Stimulated activated naive CD8-positive, alpha-beta T cell treated with anti-CD3 and anti-CD28 coated beads, Interleukin-15, amount 100 ng/mL, for 72 hours (primary cell): ENCODE results near the gene EGF.

ENCODE experiments used
- ATAC-seq: fragments of 150-1000 bp; cut with Tn5 transposase; 2 replicates; pipeline ENCODE4 v1.10.0; 2021; ENCODE audit warnings: mild to moderate bottlenecking, moderate library complexity
- DNase-seq, 2 donors: peaks; one replicate each; pipeline ENCODE4 v3.0.0; 2021 to 2022
- H3K27ac Mint-ChIP-seq, 2 donors: one replicate each; pipeline ENCODE4 v1.8.0; 2022; ENCODE audit warnings: mild to moderate bottlenecking in 2 of 2, mixed read lengths in 2 of 2, moderate library complexity in 2 of 2
- H3K27me3 Mint-ChIP-seq: one replicate; pipeline ENCODE4 v1.8.0; 2022; ENCODE audit warnings: mixed read lengths
- H3K4me1 Mint-ChIP-seq: one replicate; pipeline ENCODE4 v1.8.0; 2022; ENCODE audit warnings: mild to moderate bottlenecking, mixed read lengths
- H3K4me3 Mint-ChIP-seq, 2 donors: one replicate each; pipeline ENCODE4 v1.8.0; 2022; ENCODE audit warnings: mild to moderate bottlenecking in 2 of 2, mixed read lengths in 2 of 2, moderate library complexity in 1 of 2
- H3K9me3 Mint-ChIP-seq, 2 donors: one replicate each; pipeline ENCODE4 v1.8.0; 2022; ENCODE audit warnings: mixed read lengths in 2 of 2

The EGF gene

DNA sequence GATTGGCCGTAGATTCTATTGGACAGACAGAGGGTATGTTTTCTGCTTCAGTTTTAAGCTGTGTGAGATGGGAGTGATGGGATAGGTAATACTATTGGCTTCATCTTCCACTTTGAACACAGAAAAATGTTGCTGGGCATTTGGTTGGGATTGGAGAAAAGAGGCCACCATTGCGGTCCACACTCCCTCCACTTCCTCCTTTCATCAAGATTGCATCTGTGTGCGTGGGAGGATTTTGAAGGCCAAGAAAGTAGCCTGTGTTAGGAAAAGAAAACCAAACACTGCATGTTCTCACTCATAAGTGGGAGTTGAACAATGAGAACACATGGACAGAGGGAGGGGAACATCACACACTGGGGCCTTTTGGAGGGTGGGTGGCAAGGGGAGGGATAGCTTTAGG is 56.4 kb downstream of the EGF start:
- Mint-ChIP-seq H3K4me3 (no peak overlapping the region), H3K27ac (no peak overlapping the region), H3K4me1 (peaks cover 9% of the 10 kb centered on the region), H3K27me3 (no peaks in the 10 kb centered on the region), H3K9me3 (no peaks in the 10 kb centered on the region)
- DNase-seq (no peak), ATAC-seq (no peak)

DNA sequence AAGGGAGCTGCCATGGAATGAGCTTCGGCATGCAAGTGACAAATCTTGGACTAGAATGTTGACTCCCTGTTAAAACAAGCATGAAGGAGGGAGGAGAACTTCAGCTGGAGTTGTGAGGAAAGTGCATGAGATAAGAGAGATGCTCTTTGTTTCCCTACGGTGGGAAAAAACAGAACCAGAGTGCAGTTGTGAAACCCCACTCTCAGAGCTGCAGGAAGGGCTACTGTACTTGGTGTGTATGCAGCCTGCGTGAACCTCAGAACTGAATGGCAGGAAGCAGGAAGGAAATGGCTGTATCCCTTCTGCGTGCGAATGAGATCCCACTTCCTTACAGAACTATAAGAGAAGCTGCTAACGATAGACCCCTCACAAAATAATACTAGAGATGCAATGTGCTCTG is 57.2 kb downstream of the EGF start:
- Mint-ChIP-seq H3K4me1 (peaks cover 9% of the 10 kb centered on the region), H3K27ac (no peak overlapping the region), H3K4me3 (peak overlapping the region in 1 of 2 donors; percentile 14), H3K27me3 (no peaks in the 10 kb centered on the region), H3K9me3 (no peaks in the 10 kb centered on the region)
- ATAC-seq (no peak), DNase-seq (no peak)

DNA sequence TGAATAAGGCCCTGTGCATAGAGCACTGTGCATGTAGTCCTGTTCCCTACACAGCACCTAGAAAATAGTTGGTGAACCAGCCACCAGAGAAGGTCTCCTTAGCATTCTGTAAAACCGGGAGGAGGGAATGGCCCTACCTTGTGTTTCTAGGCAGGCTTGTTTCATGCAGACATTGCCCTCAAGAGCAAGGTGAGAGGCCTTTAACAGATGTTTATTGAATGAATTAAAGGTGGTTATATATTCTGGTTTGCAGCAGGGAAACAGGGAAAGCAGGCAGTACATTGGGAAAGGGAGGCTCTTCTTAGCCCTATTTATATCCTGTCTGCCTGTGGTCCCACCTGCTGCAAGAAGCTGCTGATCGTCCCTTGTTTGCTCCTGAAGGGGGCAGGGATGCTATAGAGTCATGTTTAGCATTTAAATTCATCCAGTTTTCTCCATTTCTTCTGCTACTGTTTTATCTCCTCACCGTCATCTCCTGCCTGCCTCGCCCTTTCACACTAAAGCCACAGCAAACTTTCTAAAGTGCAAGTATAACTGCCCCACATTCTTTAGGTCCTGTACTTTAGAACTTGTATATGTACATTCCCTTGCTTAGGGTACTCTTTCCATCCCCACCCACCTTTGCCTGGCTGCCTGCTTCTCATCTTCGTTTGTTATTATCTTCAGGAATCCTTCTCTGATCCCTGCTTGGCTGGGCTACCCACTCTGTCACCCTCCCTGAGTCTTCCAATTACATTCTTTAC is 60.3 kb downstream of the EGF start:
- no peak overlapping the region for H3K4me3 Mint-ChIP-seq
- DNase-seq (no peak), ATAC-seq (no peak)
- H3K27me3 Mint-ChIP-seq: no peaks in the 10 kb centered on the region
- no peak overlapping the region for H3K27ac Mint-ChIP-seq
- peaks cover 9% of the 10 kb centered on the region for H3K4me1 Mint-ChIP-seq
- no peaks in the 10 kb centered on the region for H3K9me3 Mint-ChIP-seq

DNA sequence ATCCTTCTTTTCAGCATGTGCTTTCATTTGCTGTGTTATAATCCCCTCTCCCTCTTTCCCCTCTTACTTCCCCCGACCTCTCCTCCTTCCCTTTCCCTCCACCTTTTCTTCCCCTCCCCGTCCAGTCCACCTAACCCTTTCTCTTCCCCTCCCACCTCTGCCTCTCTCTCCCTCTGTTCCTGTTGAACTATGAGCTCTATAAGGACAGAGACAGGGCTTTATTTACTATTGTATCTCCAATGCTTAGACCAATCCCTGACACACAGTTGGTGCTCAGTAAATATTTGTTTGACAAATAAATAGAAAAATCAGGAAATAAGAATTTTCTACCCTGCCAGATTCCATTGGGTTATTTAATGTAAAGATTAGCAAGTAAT is 60.8 kb downstream of the EGF start:
- Mint-ChIP-seq H3K27me3 (peaks cover 3% of the 10 kb centered on the region), H3K4me1 (peaks cover 9% of the 10 kb centered on the region), H3K4me3 (no peak overlapping the region), H3K27ac (peak overlapping the region in 1 of 2 donors; percentile 48), H3K9me3 (no peaks in the 10 kb centered on the region)
- DNase-seq (no peak), ATAC-seq (no peak)

DNA sequence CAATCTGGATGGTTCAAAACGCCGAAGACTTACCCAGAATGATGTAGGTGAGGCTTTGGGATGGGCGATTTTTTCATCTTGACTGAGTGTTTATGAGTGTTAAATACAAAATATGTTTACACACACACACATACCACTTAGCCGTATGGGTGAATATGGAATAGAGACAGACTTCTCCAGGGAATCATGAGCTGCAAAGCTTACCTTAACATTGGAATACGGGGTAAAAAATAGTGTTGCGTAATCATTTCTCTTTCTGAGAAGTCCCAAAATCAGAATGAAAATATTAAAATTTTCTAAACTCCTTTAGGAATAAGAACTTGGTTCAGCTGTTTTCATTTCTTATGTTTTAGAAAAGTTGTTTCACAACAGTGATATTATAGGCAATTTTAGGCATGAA is 63.5 kb downstream of the EGF start:
- Mint-ChIP-seq H3K4me3 (no peak overlapping the region), H3K27ac (no peak overlapping the region), H3K9me3 (no peaks in the 10 kb centered on the region), H3K27me3 (peaks cover 17% of the 10 kb centered on the region), H3K4me1 (no peaks in the 10 kb centered on the region)
- ATAC-seq (no peak), DNase-seq (no peak)

DNA sequence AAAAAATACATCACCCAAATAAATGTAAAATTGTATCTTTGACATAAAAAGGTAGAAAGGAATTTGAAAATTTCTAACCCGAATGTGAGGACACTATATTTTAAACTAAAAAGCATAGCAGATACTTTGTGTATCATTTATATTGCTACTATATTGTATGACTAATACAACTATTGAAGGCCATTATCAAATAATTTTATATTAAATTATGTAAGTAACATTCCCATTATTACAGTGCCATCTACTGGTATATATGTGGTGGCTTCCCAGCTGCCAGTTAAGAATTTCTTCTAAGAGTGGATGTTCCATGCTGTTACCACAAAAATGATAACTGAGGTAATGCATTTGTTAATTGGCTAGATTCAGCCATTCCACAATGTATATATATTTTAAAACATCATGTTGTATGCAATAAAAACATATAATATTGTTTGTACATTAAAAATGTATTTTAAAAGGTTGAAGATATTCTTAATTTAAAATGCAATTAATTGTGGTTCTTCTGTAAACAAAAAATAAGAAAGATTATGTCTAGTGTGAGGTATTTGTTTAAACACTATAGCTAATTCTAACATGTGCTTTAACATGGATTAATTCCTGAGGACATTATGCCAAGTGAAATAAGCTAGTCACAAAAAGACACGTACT is 65.3 kb downstream of the EGF start:
- H3K27me3 Mint-ChIP-seq: peaks cover 17% of the 10 kb centered on the region
- H3K27ac Mint-ChIP-seq: no peak overlapping the region
- no peaks in the 10 kb centered on the region for H3K4me1 Mint-ChIP-seq
- H3K9me3 Mint-ChIP-seq: no peaks in the 10 kb centered on the region
- no peak overlapping the region for H3K4me3 Mint-ChIP-seq
- DNase-seq (no peak), ATAC-seq (no peak)

DNA sequence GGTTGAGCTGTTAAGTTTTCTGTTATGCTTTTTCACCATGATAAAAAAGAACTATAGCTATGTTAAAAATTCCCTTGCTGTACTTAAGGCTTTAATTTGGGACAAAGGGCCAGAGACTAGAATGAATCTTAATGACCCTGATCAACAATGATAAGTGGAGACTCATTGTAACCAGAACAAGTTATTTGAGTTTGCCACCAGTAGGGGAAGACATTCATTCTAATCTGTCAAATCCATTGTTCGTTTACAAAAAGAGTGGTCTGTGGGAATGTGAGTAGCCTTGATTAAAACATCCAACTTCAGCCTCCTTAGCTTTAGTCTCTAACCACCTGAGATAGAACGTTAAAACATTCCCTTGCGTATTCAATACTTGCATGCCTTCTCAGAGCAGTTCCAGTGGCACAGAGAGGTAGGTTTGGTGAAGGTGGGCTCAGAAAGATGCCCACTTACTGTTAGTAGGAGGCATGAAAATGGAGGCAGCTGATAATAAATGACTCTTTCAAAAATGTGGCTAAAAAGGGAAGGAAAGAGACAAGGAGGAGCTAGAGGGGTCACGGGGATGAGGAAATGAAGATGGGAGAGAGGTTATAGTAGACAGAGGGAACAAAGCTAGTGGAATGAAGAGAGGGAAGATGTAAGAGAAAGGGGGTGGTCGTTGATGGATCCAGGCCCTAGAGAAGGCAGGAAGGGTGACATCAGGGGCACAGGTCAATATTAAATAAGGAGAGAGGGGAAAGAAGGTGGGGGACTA is 66.2 kb downstream of the EGF start:
- ATAC-seq (no peak), DNase-seq (no peak)
- Mint-ChIP-seq H3K4me3 (no peak overlapping the region), H3K4me1 (no peaks in the 10 kb centered on the region), H3K27me3 (peaks cover 17% of the 10 kb centered on the region), H3K9me3 (no peaks in the 10 kb centered on the region), H3K27ac (no peak overlapping the region)

DNA sequence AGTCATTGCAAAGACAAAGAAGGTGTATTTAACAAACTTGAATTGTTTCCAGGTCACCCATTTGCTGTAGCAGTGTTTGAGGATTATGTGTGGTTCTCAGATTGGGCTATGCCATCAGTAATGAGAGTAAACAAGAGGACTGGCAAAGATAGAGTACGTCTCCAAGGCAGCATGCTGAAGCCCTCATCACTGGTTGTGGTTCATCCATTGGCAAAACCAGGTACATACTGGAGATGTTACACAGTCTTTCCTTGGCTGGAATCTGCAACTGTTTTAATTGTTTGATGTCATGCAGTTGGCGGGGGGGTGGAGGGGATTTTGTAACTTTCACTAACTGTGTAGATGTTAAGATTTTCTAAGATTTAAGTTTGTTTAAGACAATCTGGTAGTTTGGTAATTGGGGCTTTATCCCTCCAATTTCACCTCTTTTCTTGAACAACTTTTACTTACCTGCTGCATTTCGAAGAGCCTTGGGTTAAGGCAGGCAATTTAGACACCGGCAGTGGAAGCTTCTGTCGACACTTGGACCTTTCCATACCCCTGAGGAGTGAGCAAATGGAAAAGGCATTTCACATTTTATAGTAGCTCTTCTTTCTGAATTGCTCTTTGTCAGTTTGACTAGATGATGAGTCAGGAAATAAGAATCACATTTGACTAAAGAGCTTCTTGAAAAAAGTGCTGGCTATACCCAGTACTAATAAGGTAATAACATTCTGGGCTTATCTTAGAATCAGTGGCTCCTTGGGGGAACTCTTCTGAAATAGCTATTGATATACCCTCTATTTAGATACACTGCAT is 67.4 kb downstream of the EGF start:
- Mint-ChIP-seq H3K4me3 (no peak overlapping the region), H3K27ac (no peak overlapping the region), H3K4me1 (no peaks in the 10 kb centered on the region), H3K27me3 (peaks cover 17% of the 10 kb centered on the region), H3K9me3 (no peaks in the 10 kb centered on the region)
- DNase-seq: no peak
- ATAC-seq: no peak

DNA sequence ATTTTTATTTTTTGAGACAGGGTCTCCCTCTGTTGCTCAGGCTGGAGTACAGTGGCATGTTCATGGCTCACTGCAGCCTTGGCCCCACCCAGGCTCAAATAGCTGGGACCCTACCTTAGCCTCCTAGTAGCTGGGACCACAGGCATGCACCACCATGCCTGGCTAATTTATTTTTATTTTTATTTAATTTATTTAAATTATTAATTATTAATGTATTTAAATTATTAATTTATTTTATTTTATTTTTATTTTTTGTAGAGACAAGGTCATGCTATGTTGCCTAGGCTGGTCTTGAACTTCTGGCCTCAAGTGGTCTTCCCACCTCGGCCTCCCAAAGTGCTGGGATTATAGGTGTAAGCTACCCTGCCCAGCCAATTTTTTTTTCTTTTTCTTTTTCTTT is 69.3 kb downstream of the EGF start:
- Mint-ChIP-seq H3K9me3 (no peaks in the 10 kb centered on the region), H3K27me3 (peaks cover 17% of the 10 kb centered on the region), H3K4me3 (no peak overlapping the region), H3K4me1 (no peaks in the 10 kb centered on the region), H3K27ac (no peak overlapping the region)
- DNase-seq (no peak), ATAC-seq (no peak)

DNA sequence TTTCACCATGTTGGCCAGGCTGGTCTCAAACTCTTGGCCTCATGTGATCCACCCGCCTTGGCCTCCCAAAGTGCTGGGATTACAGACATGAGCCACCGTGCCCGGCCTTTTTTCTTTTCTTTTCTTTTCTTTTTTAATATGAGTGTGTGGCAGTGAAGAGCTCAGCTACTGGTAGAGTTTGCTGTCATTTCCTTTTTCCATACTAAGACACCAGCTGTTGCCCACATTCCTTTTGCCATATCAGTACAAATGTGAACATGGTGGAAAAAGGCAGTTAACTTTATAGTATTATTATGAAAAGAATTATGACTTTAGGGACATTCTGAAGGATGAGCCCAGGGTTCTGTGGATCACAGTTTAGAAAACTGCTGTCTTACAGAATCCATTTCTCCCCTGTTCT is 69.8 kb downstream of the EGF start:
- no peak for ATAC-seq
- peaks cover 17% of the 10 kb centered on the region for H3K27me3 Mint-ChIP-seq
- no peak overlapping the region for H3K4me3 Mint-ChIP-seq
- no peak for DNase-seq
- no peaks in the 10 kb centered on the region for H3K4me1 Mint-ChIP-seq
- H3K27ac Mint-ChIP-seq: no peak overlapping the region
- no peaks in the 10 kb centered on the region for H3K9me3 Mint-ChIP-seq

DNA sequence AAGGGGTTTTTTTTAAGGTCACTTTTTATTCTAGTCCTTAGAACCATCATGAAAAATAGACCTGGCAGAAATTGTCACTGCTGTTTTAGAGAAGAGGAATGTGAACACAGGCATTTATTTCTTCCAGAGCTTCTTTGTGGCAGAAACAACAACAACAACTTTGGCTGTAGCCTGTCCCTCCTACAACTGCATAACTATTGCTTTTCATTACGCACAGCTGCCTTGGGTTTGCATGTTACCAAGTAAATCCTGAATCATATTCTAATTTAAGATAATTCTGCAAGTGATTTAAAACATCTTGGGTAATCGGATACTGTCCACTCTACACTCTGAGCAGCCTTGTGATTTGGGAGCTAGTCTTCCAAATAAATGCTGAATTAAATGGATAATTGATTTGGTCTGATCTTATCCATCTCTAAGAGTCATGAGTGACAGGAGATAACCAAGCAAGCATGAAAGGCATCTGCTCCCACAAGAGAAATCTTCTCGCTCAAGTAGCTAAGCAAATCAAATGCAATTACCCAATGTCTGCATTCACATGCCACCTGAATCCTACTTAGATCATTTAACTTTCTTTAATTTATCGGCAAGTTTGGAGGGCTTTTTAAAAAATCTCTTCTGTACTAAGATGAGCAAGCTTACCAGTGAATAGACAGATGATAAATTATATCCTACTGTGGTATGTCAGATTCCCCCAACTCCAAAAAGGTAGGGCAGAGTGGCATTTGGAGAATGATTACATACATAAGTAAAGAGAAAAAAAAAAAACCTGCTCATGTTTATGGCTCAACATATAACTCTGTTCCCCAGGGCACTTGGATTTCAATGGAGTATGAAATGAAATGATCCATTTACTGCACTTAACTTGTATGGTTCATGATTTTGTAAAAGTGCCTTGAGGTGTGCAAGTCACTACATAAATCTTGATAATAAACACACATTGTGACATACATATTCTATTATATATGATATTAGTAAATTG is 73.6 kb downstream of the EGF start:
- Mint-ChIP-seq H3K4me1 (peaks cover 10% of the 10 kb centered on the region), H3K27ac (no peak overlapping the region), H3K9me3 (no peaks in the 10 kb centered on the region), H3K27me3 (no peaks in the 10 kb centered on the region), H3K4me3 (no peak overlapping the region)
- ATAC-seq (no peak), DNase-seq (no peak)

DNA sequence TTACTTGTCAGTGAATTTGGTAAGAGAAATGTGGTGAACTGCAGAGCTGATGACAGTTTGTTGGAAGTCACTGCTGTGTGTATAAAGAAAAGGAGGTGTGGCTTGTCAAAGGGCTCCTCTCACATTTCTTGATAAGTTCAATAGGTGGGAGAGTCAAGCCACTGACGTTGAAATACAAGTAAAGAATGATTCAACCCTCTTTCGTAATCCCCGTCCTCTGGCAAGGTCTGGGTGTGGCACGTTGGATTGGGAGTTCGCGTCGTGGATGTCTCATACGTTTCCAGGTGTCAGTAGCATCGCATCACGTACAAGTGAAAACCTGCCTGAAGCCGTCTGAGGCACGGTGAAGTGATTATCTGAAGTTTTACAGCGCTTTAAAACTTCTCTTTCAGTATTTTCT is 76.4 kb downstream of the EGF start:
- ATAC-seq (no peak), DNase-seq (no peak)
- Mint-ChIP-seq H3K4me3 (no peak overlapping the region), H3K9me3 (no peaks in the 10 kb centered on the region), H3K27ac (no peak overlapping the region), H3K4me1 (peaks cover 10% of the 10 kb centered on the region), H3K27me3 (no peaks in the 10 kb centered on the region)

DNA sequence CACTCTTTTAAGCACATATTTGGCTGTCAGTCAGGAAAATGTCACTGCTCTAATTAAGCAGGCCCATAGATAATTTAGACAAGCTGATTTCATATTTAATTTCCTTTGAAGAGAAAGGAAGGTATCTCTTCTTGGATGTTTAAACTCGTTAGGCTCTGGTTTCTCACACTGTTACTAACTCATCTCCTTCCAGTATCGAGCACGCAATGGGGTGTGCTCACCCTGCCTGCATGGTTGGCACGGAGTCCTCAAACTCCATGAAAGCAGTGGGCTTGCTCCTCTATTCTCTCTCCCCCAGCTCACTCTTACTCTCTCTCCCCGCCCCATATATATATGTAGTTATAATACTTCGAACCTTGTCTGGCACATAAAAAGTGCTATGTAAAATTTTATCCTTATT is 76.9 kb downstream of the EGF start:
- H3K27ac Mint-ChIP-seq: no peak overlapping the region
- H3K4me3 Mint-ChIP-seq: no peak overlapping the region
- ATAC-seq: no peak
- DNase-seq: no peak
- H3K4me1 Mint-ChIP-seq: peaks cover 10% of the 10 kb centered on the region
- H3K9me3 Mint-ChIP-seq: no peaks in the 10 kb centered on the region
- H3K27me3 Mint-ChIP-seq: no peaks in the 10 kb centered on the region

DNA sequence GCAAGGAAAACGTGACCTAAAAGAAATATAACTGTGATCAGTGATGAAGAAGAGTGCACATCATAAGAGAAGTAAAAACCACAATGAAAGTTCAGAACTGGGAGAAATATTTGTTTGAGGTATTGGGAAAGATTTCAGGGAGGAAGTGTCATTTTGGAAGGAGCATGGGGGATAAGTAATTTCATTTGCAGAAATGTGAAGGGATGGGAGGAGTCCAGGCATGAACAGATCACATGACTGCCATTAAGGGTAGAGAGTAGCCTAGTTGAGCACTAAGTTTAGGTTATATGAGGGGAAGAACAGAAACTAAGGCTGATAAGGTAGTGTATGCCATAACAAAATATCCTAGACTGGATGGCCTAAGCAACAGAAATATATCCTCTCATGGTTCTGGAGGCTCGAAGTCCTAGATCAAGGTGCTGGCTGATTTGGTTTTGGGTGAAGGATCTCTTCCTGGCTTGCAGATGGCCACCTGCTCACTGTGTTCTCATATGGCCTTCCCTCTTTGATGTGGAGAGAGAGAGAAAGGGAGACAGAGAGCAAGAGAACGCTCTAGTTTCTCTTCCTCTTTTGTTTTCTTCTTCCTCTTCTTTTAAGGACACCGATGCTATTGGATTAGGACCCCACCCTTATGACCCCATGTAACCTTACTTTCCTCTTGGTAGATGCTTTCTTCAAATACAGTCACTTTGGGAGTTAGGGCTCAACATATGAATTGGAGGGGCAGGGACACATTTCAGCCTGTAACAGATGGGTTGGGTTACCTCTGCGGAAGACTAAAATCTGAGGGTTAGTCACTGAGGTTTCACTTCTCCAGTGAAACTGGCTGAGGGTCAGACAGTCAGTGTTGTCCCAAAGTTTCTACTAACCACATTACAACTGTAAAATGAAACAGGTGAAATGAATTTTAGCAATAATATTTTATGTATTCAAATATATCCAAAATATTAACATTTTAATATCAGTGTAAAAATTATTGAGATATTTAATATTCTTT is 77.9 kb downstream of the EGF start:
- ATAC-seq (no peak), DNase-seq (no peak)
- Mint-ChIP-seq H3K4me1 (peaks cover 10% of the 10 kb centered on the region), H3K4me3 (no peak overlapping the region), H3K27ac (peak overlapping the region in 1 of 2 donors; percentile 69), H3K9me3 (no peaks in the 10 kb centered on the region), H3K27me3 (peaks cover 9% of the 10 kb centered on the region)
